H1 (cell line): Measurements from ENCODE around the gene CREG2. TPM values are rescaled to one million over a fixed set of nuclear protein-coding genes. Genes with fewer than 3 reads are reported as not detected.

Source experiments
- CTCF ChIA-PET: fragments of 300-600 bp; sonication (Branson Sonifier 250); formaldehyde crosslinking; loops from one replicate; lab custom pipeline; 2021; ENCODE audit not compliant: partially characterized antibody; lab: Charles Lee
- POLR2A ChIA-PET: fragments of 300-600 bp; sonication (Branson Sonifier 250); formaldehyde crosslinking; loops from one replicate; lab custom pipeline; 2021; ENCODE audit warnings: inconsistent platforms; ENCODE audit not compliant: partially characterized antibody; lab: Charles Lee
- DNase-seq, 2 experiments: peaks; one replicate each; pipeline versions ENCODE4 v3.0.0 to v3.0.0-alpha.2; 2010 to 2022; ENCODE audit warnings: low spot score in 2 of 2, low read depth in 1 of 2, mixed read lengths in 1 of 2
- FAIRE-seq: peaks from 2 replicates; lab custom pipeline; 2011; peaks lifted over from hg19 to GRCh38; lab: Jason Lieb, UNC
- H2AFZ ChIP-seq: 2 replicates; pipeline ENCODE4 v1.8.1; 2012; ENCODE audit warnings: low read length, inconsistent platforms
- H2AK5ac ChIP-seq: 2 replicates; pipeline ENCODE4 v1.6.1; 2013; ENCODE audit warnings: low read depth, low read length
- H2BK120ac ChIP-seq: replicated peaks from 2 replicates; pipeline ENCODE3; 2013; ENCODE audit warnings: low read depth, low read length, inconsistent platforms
- H2BK12ac ChIP-seq: 2 replicates; pipeline ENCODE4 v1.6.1; 2013; ENCODE audit warnings: low read depth, low read length
- H2BK15ac ChIP-seq: 2 replicates; pipeline ENCODE4 v1.6.1; 2013; ENCODE audit warnings: low read length
- H2BK20ac ChIP-seq: 2 replicates; pipeline ENCODE4 v1.6.1; 2013; ENCODE audit warnings: low read length
- H2BK5ac ChIP-seq: 2 replicates; pipeline ENCODE4 v1.6.1; 2013; ENCODE audit warnings: low read depth, low read length
- H3K14ac ChIP-seq: 2 replicates; pipeline ENCODE4 v1.6.1; 2013; ENCODE audit warnings: inconsistent platforms; ENCODE audit not compliant: insufficient read length
- H3K18ac ChIP-seq: 2 replicates; pipeline ENCODE4 v1.6.1; 2013; ENCODE audit warnings: low read length; ENCODE audit errors: extremely low read depth
- H3K23ac ChIP-seq: 2 replicates; pipeline ENCODE4 v1.6.1; 2013; ENCODE audit warnings: inconsistent platforms; ENCODE audit not compliant: insufficient read length
- H3K23me2 ChIP-seq: 2 replicates; pipeline ENCODE4 v1.6.1; 2013; ENCODE audit warnings: low read depth, low read length
- H3K27ac ChIP-seq: 2 replicates; pipeline ENCODE4 v1.6.1; 2011; ENCODE audit warnings: low read depth, low read length, inconsistent platforms
- H3K27me3 ChIP-seq, 4 experiments: replicated peaks in 1 of 4; 1 replicate in 1 of 4; 2 replicates in 3 of 4; pipeline versions ENCODE4 v1.6.1 to v1.8.1; 2011 to 2013; ENCODE audit warnings: low read length in 3 of 4, mild to moderate bottlenecking in 3 of 4, inconsistent platforms in 2 of 4, mixed read lengths in 2 of 4, moderate library complexity in 1 of 4; ENCODE audit not compliant: control insufficient read depth in 3 of 4, insufficient read depth in 3 of 4; ENCODE audit errors: extremely low read depth in 1 of 4
- H3K36me3 ChIP-seq, 4 experiments: 2 replicates each; pipeline versions ENCODE4 v1.6.1 to v1.8.1; 2011 to 2013; ENCODE audit warnings: mild to moderate bottlenecking in 4 of 4, low read length in 3 of 4, moderate library complexity in 2 of 4, control low read depth in 1 of 4, inconsistent platforms in 1 of 4; ENCODE audit not compliant: insufficient read depth in 4 of 4, control insufficient read depth in 2 of 4
- H3K4ac ChIP-seq: replicated peaks from 2 replicates; pipeline ENCODE3; 2013; ENCODE audit warnings: low read length, low read depth, mixed read lengths, inconsistent platforms; ENCODE audit not compliant: insufficient read length
- H3K4me1 ChIP-seq, 4 experiments: replicated peaks in 1 of 4; 1 replicate in 1 of 4; 2 replicates in 3 of 4; pipeline versions ENCODE4 v1.6.1 to v1.8.1; 2011 to 2013; ENCODE audit warnings: low read length in 3 of 4, inconsistent platforms in 2 of 4, mixed read lengths in 1 of 4; ENCODE audit not compliant: insufficient read depth in 4 of 4, control insufficient read depth in 3 of 4
- H3K4me2 ChIP-seq, 2 experiments: 2 replicates each; pipeline versions ENCODE4 v1.6.1 to v1.8.1; 2011 to 2013; ENCODE audit warnings: low read depth in 2 of 2, low read length in 2 of 2, control low read depth in 1 of 2, inconsistent platforms in 1 of 2, mild to moderate bottlenecking in 1 of 2; ENCODE audit not compliant: insufficient read depth in 1 of 2
- H3K4me3 ChIP-seq, 4 experiments: fragments of 200-600, 300-600 bp in 1 of 4; sonication (generic), shearing (Covaris generic), sonication (Bioruptor Twin) in 1 of 4; 2 replicates each; pipeline versions ENCODE4 v1.5.1 to v1.8.1; 2011 to 2016; ENCODE audit warnings: low read length in 4 of 4, low read depth in 3 of 4, control low read depth in 2 of 4, inconsistent platforms in 2 of 4, mild to moderate bottlenecking in 2 of 4, mixed read lengths in 1 of 4, moderate library complexity in 1 of 4; ENCODE audit not compliant: insufficient read depth in 2 of 4; ENCODE audit errors: extremely low read depth in 1 of 4
- H3K56ac ChIP-seq: replicated peaks from 2 replicates; pipeline ENCODE3; 2013; ENCODE audit warnings: low read depth, mild to moderate bottlenecking, mixed read lengths, low read length, inconsistent platforms; ENCODE audit not compliant: insufficient read length
- H3K79me1 ChIP-seq: 2 replicates; pipeline ENCODE4 v1.6.1; 2013; ENCODE audit warnings: low read depth, low read length, control low read depth
- H3K79me2 ChIP-seq, 2 experiments: 2 replicates each; pipeline versions ENCODE4 v1.6.1 to v1.8.1; 2012 to 2013; ENCODE audit warnings: low read length in 2 of 2, mild to moderate bottlenecking in 2 of 2, inconsistent platforms in 1 of 2; ENCODE audit not compliant: insufficient read depth in 2 of 2, control insufficient read depth in 1 of 2
- H3K9ac ChIP-seq, 4 experiments: replicated peaks in 1 of 4; 1 replicate in 1 of 4; 2 replicates in 3 of 4; pipeline versions ENCODE4 v1.6.1 to v1.8.1; 2011 to 2013; ENCODE audit warnings: low read depth in 3 of 4, low read length in 3 of 4, control low read depth in 2 of 4, mild to moderate bottlenecking in 2 of 4, moderate library complexity in 2 of 4, inconsistent platforms in 1 of 4; ENCODE audit errors: extremely low read depth in 1 of 4
- H3K9me3 ChIP-seq, 2 experiments: 2 replicates each; pipeline versions ENCODE4 v1.6.1 to v1.8.1; 2012 to 2013; ENCODE audit warnings: mild to moderate bottlenecking in 2 of 2, moderate library complexity in 2 of 2, control low read depth in 1 of 2, inconsistent platforms in 1 of 2, low read depth in 1 of 2, low read length in 1 of 2, mixed read lengths in 1 of 2; ENCODE audit not compliant: insufficient read depth in 2 of 2
- H4K20me1 ChIP-seq, 2 experiments: replicated peaks in 1 of 2; 2 replicates each; pipeline versions ENCODE3 to v1.8.1; 2011 to 2013; ENCODE audit warnings: inconsistent platforms in 2 of 2, low read length in 2 of 2, mild to moderate bottlenecking in 1 of 2; ENCODE audit not compliant: insufficient read depth in 2 of 2, control insufficient read depth in 1 of 2
- H4K5ac ChIP-seq: 2 replicates; pipeline ENCODE4 v1.6.1; 2013; ENCODE audit warnings: low read length, low read depth, mixed read lengths, inconsistent platforms; ENCODE audit not compliant: insufficient read length
- H4K8ac ChIP-seq: 2 replicates; pipeline ENCODE4 v1.8.0; 2013; ENCODE audit warnings: mild to moderate bottlenecking, moderate library complexity, low read length, inconsistent platforms; ENCODE audit not compliant: insufficient read depth; ENCODE audit errors: extremely low read depth
- H4K91ac ChIP-seq: replicated peaks from 2 replicates; pipeline ENCODE3; 2013; ENCODE audit warnings: low read length, mixed read lengths, inconsistent platforms; ENCODE audit not compliant: insufficient read length
- ASH2L ChIP-seq: fragments of 200-600, 300-600 bp; sonication (generic); IDR thresholded peaks from one replicate; pipeline ENCODE4 v1.7.1; 2017; ENCODE audit warnings: low read length
- ATF3 ChIP-seq: IDR thresholded peaks from 2 replicates; pipeline ENCODE4 v1.6.1; 2011; ENCODE audit warnings: low read depth, mild to moderate bottlenecking, low read length; ENCODE audit not compliant: insufficient read depth
- CREB1 ChIP-seq: IDR thresholded peaks from 2 replicates; pipeline ENCODE4 v1.6.1; 2012; ENCODE audit warnings: inconsistent platforms
- CTBP2 ChIP-seq: IDR thresholded peaks from 2 replicates; pipeline ENCODE4 v1.7.0; 2011; ENCODE audit warnings: borderline replicate concordance, mild to moderate bottlenecking, moderate library complexity, mixed read lengths, low read length; ENCODE audit not compliant: insufficient read depth, insufficient read length
- EZH2 ChIP-seq: fragments of 200-600 bp; sonication (generic); IDR thresholded peaks from 2 replicates; pipeline ENCODE4 v1.7.1; 2012; ENCODE audit warnings: low read depth, mild to moderate bottlenecking, moderate library complexity, low read length, inconsistent platforms; ENCODE audit not compliant: severe bottlenecking
- HDAC6 ChIP-seq: IDR thresholded peaks from one replicate; pipeline ENCODE4 v1.7.1; 2012; ENCODE audit warnings: low read depth, mild to moderate bottlenecking, inconsistent platforms, low read length, moderate library complexity
- KDM5A ChIP-seq: fragments of 200-600 bp; IDR thresholded peaks from 2 replicates; pipeline ENCODE4 v1.7.1; 2012; ENCODE audit warnings: mild to moderate bottlenecking, low read length, inconsistent platforms, mixed read lengths
- POLR2AphosphoS5 ChIP-seq: IDR thresholded peaks from 2 replicates; pipeline ENCODE4 v1.6.1; 2011; ENCODE audit warnings: low read depth, low read length
- RNF2 ChIP-seq: fragments of 200-900, 300-1000 bp; sonication (generic); IDR thresholded peaks from 2 replicates; pipeline ENCODE4 v1.7.1; 2016; ENCODE audit warnings: borderline replicate concordance, low read depth, mild to moderate bottlenecking, antibody characterized with exemption, low read length; ENCODE audit not compliant: poor library complexity, severe bottlenecking; ENCODE audit errors: missing control alignments
- SAP30 ChIP-seq: fragments of 300-600 bp; sonication (generic); IDR thresholded peaks from 2 replicates; pipeline ENCODE4 v1.7.1; 2012; ENCODE audit warnings: low read length, moderate library complexity, mild to moderate bottlenecking, inconsistent platforms; ENCODE audit not compliant: insufficient read depth, insufficient replicate concordance
- SP2 ChIP-seq: IDR thresholded peaks from 2 replicates; pipeline ENCODE4 v1.6.1; 2012; ENCODE audit warnings: mild to moderate bottlenecking, low read length, inconsistent platforms
- SUZ12 ChIP-seq: fragments of 200-600 bp; sonication (generic); IDR thresholded peaks from 2 replicates; pipeline ENCODE4 v1.6.1; 2012; ENCODE audit warnings: mild to moderate bottlenecking, inconsistent platforms, low read length, moderate library complexity, mixed read lengths
- TBP ChIP-seq: IDR thresholded peaks from 2 replicates; pipeline ENCODE4 v1.6.1; 2011; ENCODE audit warnings: low read depth, low read length, improper control_type of control experiment
- WGBS, 2 experiments: shearing (Covaris generic) in 1 of 2; methylation state at CpG; one replicate each; pipeline versions ENCODE4 v1.1.6 to v1.1.7; 2013 to 2015; ENCODE audit warnings: low lambda C conversion rate in 2 of 2, mixed read lengths in 2 of 2, inconsistent platforms in 1 of 2, low coverage in 1 of 2, missing lambda C conversion rate in 1 of 2; ENCODE audit not compliant: insufficient replicate concordance in 2 of 2, insufficient coverage in 1 of 2, insufficient read length in 1 of 2; ENCODE audit errors: extremely low coverage in 1 of 2, missing lambda C conversion rate in 1 of 2; 5-methylcytosine and 5-hydroxymethylcytosine counted together
- polyA plus RNA-seq, 7 experiments: library from polyadenylated mRNA; depleted of rRNA in 3 of 7; stranded (reverse) in 5 of 7; unstranded in 2 of 7; fragments of >200 nt in 5 of 7; fragments of 200-250 nt in 2 of 7; gene quantifications; 1 replicate in 5 of 7; 2 replicates in 1 of 7; 4 replicates in 1 of 7; pipeline versions ENCODE4 v1.2.1 to v1.2.3, GENCODE V29; 2011 to 2013; ENCODE audit warnings: missing spikeins in 2 of 7, mixed read lengths in 2 of 7
- total RNA-seq: library from RNA; stranded (reverse); fragmentation: NEBNext Ultra II Directional; extraction: Animal tissue kit (Norgen Biotek cat#: 25700); gene quantifications from 2 replicates; pipeline ENCODE4 v1.2.1, GENCODE V29; 2021

CREG2 gene
- total and polyA plus RNA-seq, 2 of the 8 experiments (the other 6 are each of a cell fraction or from before 2014, with no cell fraction given): 2.0 to 2.2 TPM

DNA sequence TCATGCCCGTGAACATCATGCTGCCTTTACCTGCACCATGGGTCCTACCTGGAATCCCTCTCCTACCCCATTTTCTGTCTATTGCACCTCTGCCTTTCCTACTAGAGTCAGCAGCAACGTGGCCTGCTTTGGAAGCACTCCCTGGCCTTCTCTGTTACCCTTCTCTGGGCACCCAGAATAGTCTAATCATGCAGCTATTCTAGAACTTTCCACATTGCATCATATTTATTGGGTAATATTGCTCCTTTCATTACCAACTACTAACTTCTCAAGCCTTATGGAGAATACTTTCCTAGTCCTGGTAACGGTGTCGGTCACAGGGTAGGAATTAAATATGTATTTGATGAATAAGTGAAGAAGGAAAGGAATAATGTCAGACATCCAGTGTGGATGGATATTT, 33.3 kb upstream of the CREG2 start:
- CTCF ChIA-PET: interaction anchor here (0.8 to 6.1 kb wide), 5 partner anchors 10 to 372 kb away, joined by 3 to 32 read pairs (median 4); no protein-coding TSS in a partner anchor
- Histone ChIP-seq H3K27me3 (no peaks in the 10 kb centered on the region), H3K4me3 (no peak overlapping the region), H3K9me3 (no peaks in the 10 kb centered on the region), H3K9ac (no peak overlapping the region), H2BK120ac (no peak overlapping the region), H3K4me2 (no peak overlapping the region), H2BK12ac (no peak overlapping the region), H3K4me1 (no peaks in the 10 kb centered on the region), H3K23ac (no peak overlapping the region), H2BK5ac (no peak overlapping the region), H2BK15ac (no peak overlapping the region), H3K4ac (no peak overlapping the region), H4K91ac (no peak overlapping the region), H3K79me2 (no peaks in the 10 kb centered on the region), H2BK20ac (no peak overlapping the region), H4K5ac (no peak overlapping the region), H3K79me1 (no peaks in the 10 kb centered on the region), H3K56ac (no peak overlapping the region), H4K20me1 (peaks cover 0 to 3% of the 10 kb centered on the region in 2 experiments), H2AFZ (no peak overlapping the region), H3K36me3 (no peaks in the 10 kb centered on the region), H4K8ac (no peak overlapping the region), H3K18ac (no peak overlapping the region), H3K27ac (no peak overlapping the region), H2AK5ac (no peak overlapping the region), H3K14ac (no peak overlapping the region), H3K23me2 (no peaks in the 10 kb centered on the region)
- FAIRE-seq (no peak), DNase-seq (no peak)
- WGBS, 2 experiments: 85% methylated on average over 4 of the region's 4 CpGs; no CpG with 5 or more reads in 1 of the 2 experiments
- POLR2A ChIA-PET: no interaction called here
- TF ChIP-seq KDM5A (no peak), TBP (no peak), ASH2L (no peak), SAP30 (no peak), SP2 (no peak), CTBP2 (no peak), SUZ12 (no peak), POLR2AphosphoS5 (no peak), ATF3 (no peak), EZH2 (no peak), HDAC6 (no peak), CREB1 (no peak), RNF2 (no peak)
